RWPE2 (cell line): ENCODE data around the gene OR12D3.

Experiments
- ATAC-seq: fragments of 200-7000 bp; cut with Tn5 transposase; 3 replicates; pipeline ENCODE4 v1.9.1; 2021; ENCODE audit warnings: low read depth
- DNase-seq: peaks from one replicate; pipeline ENCODE4 v3.0.0-alpha.2; 2020; ENCODE audit warnings: low spot score
- H3K27ac ChIP-seq: fragments of 450-650 bp; 2 replicates; pipeline ENCODE4 v1.5.1; 2017; ENCODE audit warnings: mild to moderate bottlenecking; ENCODE audit not compliant: poor library complexity, severe bottlenecking
- H3K27me3 ChIP-seq: fragments of 250-450 bp; sonication (Bioruptor Pico); 2 replicates; pipeline ENCODE4 v1.5.1; 2021; ENCODE audit warnings: mild to moderate bottlenecking, moderate library complexity; ENCODE audit not compliant: insufficient read depth, poor library complexity, severe bottlenecking
- H3K36me3 ChIP-seq: fragments of 250-450 bp; sonication (Bioruptor Pico); 2 replicates; pipeline ENCODE4 v1.5.1; 2020; ENCODE audit warnings: low read depth, mild to moderate bottlenecking, moderate library complexity
- H3K4me1 ChIP-seq: fragments of 250-450 bp; sonication (Bioruptor Pico); 2 replicates; pipeline ENCODE4 v1.5.1; 2021; ENCODE audit warnings: mild to moderate bottlenecking, moderate library complexity; ENCODE audit not compliant: insufficient read depth, poor library complexity, severe bottlenecking
- H3K4me3 ChIP-seq: fragments of 250-450 bp; sonication (Bioruptor Pico); 2 replicates; pipeline ENCODE4 v1.5.1; 2021; ENCODE audit warnings: mild to moderate bottlenecking, moderate library complexity; ENCODE audit not compliant: severe bottlenecking
- H3K9me3 ChIP-seq: fragments of 250-450 bp; sonication (Bioruptor Pico); 2 replicates; pipeline ENCODE4 v1.5.1; 2021; ENCODE audit warnings: mild to moderate bottlenecking, moderate library complexity; ENCODE audit not compliant: severe bottlenecking
- TF ChIP-seq, protein P1 (sequence below): fragments of 450-650 bp; IDR thresholded peaks from one replicate; pipeline ENCODE4 v1.5.1; 2017; ENCODE audit warnings: mild to moderate bottlenecking, moderate library complexity; ENCODE audit not compliant: poor library complexity, severe bottlenecking

The OR12D3 gene

DNA sequence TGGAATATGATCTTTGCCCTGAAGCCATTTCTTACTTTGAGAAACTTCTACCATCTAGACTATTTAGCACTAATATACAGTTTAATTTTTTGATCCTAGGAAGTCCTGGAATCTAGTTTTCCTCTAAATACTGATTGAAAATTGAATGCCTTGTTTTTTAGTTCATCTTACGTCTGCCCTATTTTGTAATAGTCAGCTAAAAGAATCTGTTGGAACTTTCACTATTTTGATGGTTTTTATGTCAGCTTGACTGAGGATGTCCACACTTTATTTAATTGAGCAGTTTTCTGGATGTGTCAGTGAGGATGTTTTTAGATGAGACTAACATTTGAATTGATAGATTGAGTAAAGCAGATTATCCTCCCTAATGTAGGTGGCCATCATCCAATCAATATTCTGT lies 28.7 kb upstream of the OR12D3 start:
- H3K4me1 ChIP-seq, result no peaks in the 10 kb centered on the region
- TF ChIP-seq, protein P1, sequence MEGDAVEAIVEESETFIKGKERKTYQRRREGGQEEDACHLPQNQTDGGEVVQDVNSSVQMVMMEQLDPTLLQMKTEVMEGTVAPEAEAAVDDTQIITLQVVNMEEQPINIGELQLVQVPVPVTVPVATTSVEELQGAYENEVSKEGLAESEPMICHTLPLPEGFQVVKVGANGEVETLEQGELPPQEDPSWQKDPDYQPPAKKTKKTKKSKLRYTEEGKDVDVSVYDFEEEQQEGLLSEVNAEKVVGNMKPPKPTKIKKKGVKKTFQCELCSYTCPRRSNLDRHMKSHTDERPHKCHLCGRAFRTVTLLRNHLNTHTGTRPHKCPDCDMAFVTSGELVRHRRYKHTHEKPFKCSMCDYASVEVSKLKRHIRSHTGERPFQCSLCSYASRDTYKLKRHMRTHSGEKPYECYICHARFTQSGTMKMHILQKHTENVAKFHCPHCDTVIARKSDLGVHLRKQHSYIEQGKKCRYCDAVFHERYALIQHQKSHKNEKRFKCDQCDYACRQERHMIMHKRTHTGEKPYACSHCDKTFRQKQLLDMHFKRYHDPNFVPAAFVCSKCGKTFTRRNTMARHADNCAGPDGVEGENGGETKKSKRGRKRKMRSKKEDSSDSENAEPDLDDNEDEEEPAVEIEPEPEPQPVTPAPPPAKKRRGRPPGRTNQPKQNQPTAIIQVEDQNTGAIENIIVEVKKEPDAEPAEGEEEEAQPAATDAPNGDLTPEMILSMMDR, result no peak
- DNase-seq (no peak), ATAC-seq (no peak)
- no peaks in the 10 kb centered on the region for H3K9me3 ChIP-seq
- no peaks in the 10 kb centered on the region for H3K36me3 ChIP-seq
- no peak overlapping the region for H3K4me3 ChIP-seq
- peaks cover 7% of the 10 kb centered on the region for H3K27me3 ChIP-seq
- H3K27ac ChIP-seq, result no peak overlapping the region

DNA sequence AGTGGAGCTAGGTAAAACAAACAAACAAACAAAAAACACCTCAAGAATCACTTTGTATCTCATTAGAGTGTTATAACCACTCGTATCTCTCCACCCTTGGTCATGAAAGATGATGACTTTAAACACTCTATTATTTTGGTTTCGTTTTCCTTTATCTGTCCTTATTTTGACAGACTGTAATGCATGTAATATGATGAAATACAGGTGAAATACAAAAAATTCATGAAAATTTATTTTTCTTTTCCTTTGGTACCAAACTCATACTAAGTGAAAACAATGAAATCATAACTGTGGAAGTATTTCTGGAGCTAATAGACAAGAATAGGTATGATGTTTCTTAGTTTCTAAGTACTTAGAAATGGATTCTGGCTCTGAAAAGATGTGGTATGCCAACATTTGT lies 24.4 kb upstream of the OR12D3 start:
- Histone ChIP-seq H3K27me3 (peaks cover 7% of the 10 kb centered on the region), H3K4me3 (no peak overlapping the region), H3K9me3 (no peaks in the 10 kb centered on the region), H3K4me1 (no peaks in the 10 kb centered on the region), H3K36me3 (no peaks in the 10 kb centered on the region), H3K27ac (no peak overlapping the region)
- ATAC-seq (no peak), DNase-seq (no peak)
- TF ChIP-seq, protein P1, result no peak

DNA sequence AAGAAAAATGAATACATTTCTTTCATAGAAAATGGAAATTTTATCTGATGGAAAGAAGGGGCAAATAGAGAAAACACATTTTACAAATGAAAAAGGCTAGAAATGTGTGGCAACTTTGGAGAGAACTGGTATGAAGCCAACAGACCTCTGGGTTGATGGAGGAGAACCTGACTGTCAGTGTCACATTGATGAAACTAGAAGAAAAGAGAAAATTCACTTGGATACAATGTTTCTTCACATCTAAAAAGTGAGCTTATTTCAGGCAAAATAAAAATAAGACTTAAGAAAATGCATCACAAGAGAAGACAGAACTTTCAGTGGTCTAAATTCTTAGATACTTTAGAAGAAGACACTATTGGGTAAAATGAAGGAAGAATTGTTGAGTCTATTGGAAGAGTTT lies 20.2 kb upstream of the OR12D3 start, which contains the start of gene OR12D2:
Gene OR12D2, plus strand, starts transcription at position 301 of the 400 bp plus-strand sequence. CDS start 1,069 bp downstream, outside the sequence.
- Histone ChIP-seq H3K4me3 (no peak within 1 kb of the TSS), H3K27me3 (no peaks in the 10 kb centered on the region), H3K36me3 (no peaks in the 10 kb centered on the region), H3K4me1 (no peaks in the 10 kb centered on the region), H3K9me3 (no peaks in the 10 kb centered on the region), H3K27ac (no peak within 1 kb of the TSS)
- ATAC-seq (no peak), DNase-seq (no peak)
- TF ChIP-seq, protein P1, result no peak

DNA sequence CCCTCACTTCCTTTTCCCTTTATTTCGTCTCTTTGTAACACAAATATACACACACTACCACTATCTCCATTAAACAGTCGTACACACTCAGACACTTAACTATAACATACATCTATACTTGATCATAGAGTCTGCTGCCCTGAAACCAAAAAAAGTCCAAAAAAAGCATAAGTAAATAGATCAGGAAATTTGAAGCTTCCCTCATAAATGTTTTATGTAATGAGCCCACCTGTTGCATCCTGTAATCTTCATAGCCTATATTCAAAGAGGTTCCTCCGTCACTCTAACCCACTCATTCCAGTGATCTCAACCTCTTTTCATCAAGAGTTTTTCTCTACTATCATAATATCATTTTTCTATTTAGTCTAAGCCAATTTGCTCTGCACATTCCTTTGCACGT lies 13.4 kb upstream of the OR12D3 start:
- H3K9me3 ChIP-seq, result no peaks in the 10 kb centered on the region
- H3K4me1 ChIP-seq, result no peaks in the 10 kb centered on the region
- H3K27me3 ChIP-seq, result peaks cover 15% of the 10 kb centered on the region
- H3K27ac ChIP-seq, result no peak overlapping the region
- no peak overlapping the region for H3K4me3 ChIP-seq
- TF ChIP-seq, protein P1, result no peak
- DNase-seq (no peak), ATAC-seq (no peak)
- no peaks in the 10 kb centered on the region for H3K36me3 ChIP-seq

DNA sequence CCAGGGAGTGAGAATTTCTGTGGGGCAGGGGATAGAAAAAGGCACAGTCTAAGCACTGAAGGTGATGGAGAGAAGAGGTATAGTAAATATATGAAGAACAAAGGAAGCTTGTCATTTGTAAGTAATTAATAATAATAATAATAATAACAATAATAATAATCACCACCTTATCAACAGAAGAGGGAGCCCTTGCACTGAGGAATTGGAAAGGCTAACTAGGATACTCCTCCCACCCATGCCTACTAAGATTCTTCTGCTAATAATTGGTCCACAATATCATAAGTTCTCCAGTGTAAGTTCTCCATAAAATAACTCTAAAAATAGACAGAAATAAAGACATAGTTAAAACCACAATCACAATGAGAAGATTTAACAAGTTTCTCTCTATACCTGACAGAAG lies 912 bp upstream of the OR12D3 start:
- Histone ChIP-seq H3K9me3 (no peaks in the 10 kb centered on the region), H3K27ac (no peak overlapping the region), H3K4me3 (no peak overlapping the region), H3K36me3 (no peaks in the 10 kb centered on the region), H3K4me1 (no peaks in the 10 kb centered on the region), H3K27me3 (peaks cover 8% of the 10 kb centered on the region)
- TF ChIP-seq, protein P1, result peak; percentile 32
- ATAC-seq, result no peak
- DNase-seq, result no peak
